Tibial nerve (tissue), 4 donors: Measurements from ENCODE around the gene GZMH.

ENCODE experiments used
- CTCF ChIP-seq, 5 experiments: fragments of 200-600 bp in 3 of 5; fragments of 450-650 bp in 2 of 5; sonication (generic) in 3 of 5; IDR thresholded peaks; one replicate each; pipeline ENCODE4 v1.5.1; 2016 to 2019; ENCODE audit warnings: antibody characterized with exemption in 5 of 5, mild to moderate bottlenecking in 3 of 5, moderate library complexity in 2 of 5
- EP300 ChIP-seq, 2 donors: sonication (generic); formaldehyde crosslinking; IDR thresholded peaks; one replicate each; pipeline ENCODE4 v1.6.1; 2017; ENCODE audit warnings: antibody characterized with exemption in 2 of 2, mild to moderate bottlenecking in 1 of 2

- TF ChIP-seq CTCF (IDR thresholded peaks at IDR 0.05) (no peak), EP300 (IDR thresholded peaks at IDR 0.05) (no peak)
These were observed 30.4 kb upstream of the GZMH start for GRCh38 chr14:24639905-24640304.
